Erythroblast (primary cell): ENCODE data around the gene HMGXB3.

Source experiments
- GATA1 ChIP-seq: IDR thresholded peaks from 2 replicates; pipeline ENCODE4 v1.6.1; 2011; ENCODE audit warnings: low read depth, mild to moderate bottlenecking, control low read depth, low read length, moderate library complexity
- POLR2A ChIP-seq: IDR thresholded peaks from 2 replicates; pipeline ENCODE4 v1.6.1; 2011; ENCODE audit warnings: mild to moderate bottlenecking, low read length

DNA sequence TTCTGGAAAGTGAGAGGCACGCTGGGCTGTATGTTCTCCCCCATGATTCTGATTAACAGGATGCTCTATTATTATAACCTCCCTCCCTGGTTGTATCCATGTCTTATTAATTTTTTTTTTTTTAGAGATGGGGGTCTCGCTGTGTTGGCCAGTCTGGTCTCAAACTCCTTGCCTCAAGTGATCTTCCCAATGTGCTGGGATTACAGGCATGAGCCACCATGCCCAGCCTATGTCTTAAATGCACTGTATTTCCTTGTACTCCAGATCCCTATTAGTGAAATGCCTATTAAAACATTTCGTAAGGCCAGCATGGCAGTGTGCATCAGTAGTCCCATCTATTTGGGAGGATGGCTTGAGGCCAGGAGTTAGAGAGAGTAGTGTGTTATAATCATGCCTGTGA lies 7.1 kb upstream of the HMGXB3 start:
- TF ChIP-seq POLR2A = no peak
- TF ChIP-seq GATA1 = no peak
